CD4-positive, alpha-beta T cell treated with Interleukin-4 for 4 hours (primary cell): ENCODE data around the gene SNCB.

Experiments
- DNase-seq: peaks from one replicate; pipeline ENCODE4 v3.0.0-alpha.2; 2020

Gene SNCB

DNA sequence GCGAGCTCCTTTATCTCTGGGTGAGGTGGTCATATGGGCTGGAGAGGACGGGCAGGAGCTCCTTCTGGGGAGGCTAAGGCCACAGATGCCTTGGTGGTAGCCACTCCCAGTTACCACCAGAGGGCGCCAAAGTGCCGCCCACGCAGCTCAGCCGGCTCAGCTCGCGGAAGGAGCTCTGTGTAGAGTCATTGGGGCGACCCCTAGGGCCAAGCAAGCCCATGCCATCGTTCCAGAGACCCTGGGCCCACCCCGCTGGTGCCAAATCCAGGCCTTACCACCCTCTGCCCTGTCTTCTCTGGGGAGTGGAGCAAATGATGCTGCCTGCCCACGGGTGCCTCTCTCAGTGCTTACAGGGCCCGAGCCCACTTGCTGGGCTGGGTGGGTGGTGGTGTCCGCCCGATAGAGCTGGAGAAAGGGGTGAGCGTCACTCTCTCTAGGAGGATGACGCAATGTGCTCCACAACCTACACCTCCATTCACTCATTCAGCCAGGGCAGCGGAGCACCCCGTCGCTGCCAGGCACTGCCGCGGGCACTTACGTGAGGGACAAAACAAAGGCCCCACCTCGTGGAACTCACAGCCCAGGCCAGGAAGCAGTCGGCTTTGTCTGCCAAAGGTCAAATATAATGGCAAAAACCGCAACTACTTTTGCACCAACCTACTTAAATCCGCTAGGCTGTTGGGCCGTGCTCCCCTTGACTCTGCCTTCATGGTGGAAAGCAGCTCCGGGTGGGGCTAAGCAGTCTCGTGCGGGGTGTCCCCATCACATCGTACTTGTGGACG is 30.7 kb upstream of the SNCB start:
- peak; percentile 76 for DNase-seq

GRCh38 chr5:176660530-176660859 is 30.2 kb upstream of the SNCB start:
- DNase-seq, result no peak

DNA sequence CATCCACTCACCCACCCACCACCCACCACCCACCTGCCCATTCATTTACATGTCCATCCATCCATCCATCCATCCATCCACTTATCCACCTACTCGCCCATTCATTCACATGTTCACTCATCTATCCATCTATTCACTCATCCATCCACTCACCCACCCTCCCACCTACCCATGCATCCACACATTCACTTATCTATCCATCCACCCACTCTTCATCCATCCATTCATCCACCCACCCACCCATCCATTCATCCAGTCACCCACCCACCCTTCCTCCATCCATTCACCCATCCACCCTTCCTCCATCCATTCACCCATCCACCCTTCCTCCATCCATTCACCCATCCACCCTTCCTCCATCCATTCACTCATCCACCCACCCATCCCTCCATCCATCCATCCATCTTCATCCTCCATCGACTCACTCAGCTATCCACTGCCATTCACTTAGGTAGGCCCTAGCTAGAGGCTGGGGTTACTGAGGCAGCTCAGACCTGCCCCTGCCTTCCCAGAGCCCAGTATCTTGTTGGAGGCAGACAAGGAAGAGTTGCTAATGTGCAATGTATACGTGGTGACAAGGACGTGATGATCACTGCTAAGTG is 29.6 kb upstream of the SNCB start:
- DNase-seq, result no peak

- no peak for DNase-seq
Measured at GRCh38 chr5:176659512-176659839, 29.1 kb upstream of the SNCB start.

GRCh38 chr5:176658817-176659511 is 28.6 kb upstream of the SNCB start:
- peak; percentile 41 for DNase-seq

DNA sequence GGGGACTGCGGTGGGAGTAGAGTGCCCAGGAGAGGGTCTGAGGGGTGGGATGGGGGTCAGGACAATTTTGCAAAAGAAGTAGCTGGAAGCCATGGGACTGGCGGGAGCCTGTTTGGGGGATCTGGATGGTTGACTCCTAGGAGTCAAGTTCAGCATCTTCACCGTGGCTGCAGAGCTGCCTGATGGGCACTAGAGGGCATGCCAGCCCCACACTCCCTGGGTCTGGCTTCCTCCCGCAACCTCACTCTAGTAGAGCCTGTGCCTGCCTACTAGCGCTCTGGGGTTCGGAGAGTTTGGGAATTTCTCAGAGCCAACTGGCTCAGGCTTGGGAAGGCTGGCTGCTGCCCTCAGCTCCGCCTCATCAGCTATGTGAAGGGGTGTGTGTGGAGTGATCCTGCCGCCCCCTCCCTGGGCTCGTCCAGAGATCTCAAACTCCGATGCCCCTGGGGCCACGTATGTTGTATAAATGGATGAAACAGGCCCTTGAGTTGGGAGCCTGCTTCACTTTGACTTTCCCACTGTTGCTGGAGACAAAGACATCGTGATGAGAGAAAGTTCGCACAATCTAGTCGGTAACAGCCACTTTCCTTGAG is 27.8 kb upstream of the SNCB start:
- peak; percentile 58 for DNase-seq

DNA sequence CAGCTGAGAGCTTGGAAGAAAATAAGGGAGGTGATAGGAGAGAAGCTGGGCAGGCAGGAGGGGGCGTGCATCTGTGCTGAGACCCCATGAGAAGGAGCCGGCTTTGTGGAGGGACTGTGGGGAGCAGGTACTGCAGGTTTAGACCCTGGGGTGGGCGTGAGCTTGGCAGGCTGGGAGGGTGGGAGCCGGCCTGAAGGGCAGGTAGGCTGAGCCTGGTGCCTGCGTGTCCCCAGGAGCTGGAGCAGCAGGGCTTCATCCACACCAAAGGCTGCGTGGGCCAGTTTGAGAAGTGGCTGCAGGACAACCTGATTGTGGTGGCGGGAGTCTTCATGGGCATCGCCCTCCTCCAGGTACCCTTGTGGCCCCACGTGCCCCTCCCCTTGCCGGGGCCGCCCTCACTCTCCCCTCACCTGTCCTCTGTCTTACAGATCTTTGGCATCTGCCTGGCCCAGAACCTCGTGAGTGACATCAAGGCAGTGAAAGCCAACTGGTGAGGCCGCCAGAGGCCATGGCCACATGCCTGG is 26.2 kb upstream of the SNCB start:
- no peak for DNase-seq

- no peak for DNase-seq
Measured at GRCh38 chr5:176654856-176655255, 24.5 kb upstream of the SNCB start.

DNA sequence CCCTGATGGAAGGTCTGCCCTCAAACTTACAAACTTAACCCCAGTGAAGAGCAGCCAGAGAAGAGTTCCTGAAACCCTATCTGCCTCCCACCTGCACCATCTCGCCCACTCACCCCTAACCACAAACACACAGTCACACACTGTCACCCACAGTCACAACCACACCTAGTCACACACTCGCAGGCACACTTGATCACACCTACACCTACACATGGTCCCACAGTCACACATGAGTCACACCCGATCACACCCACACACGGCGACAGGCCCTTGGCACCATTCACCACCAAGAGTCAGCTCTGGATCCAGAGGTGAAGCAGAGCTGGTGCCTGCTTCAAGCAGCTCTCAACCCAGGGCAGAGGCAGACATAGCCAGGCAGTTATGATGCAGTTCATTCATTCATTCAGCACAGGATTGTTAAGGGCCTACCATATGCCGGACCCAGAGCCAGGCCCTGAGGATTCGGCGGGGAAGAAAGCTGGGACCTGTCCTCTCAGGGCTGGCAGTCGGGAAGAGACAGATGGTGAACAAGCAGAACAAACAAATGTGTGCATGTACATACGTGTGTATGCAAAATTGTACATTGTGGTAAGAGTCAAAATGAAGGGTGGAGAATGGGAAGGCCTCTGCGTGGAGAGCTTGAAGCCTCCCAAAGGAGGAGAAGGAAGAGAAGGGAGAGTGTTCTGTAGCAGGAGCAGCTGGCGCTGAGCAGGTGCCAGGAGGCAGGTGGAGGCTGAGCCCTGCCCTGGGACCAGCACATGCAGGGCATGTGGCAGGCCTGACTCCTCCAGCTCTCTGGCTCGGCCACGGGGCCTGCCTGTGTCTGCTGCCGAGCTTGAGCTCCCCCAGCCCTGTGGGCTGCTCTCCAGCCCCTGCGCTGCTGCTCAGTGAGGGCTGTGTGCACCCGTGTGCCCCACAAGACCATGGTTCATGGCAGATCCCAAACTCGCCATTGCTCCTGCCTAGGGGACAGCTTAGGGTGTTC is 23.4 kb upstream of the SNCB start:
- DNase-seq, result peak; percentile 85

DNA sequence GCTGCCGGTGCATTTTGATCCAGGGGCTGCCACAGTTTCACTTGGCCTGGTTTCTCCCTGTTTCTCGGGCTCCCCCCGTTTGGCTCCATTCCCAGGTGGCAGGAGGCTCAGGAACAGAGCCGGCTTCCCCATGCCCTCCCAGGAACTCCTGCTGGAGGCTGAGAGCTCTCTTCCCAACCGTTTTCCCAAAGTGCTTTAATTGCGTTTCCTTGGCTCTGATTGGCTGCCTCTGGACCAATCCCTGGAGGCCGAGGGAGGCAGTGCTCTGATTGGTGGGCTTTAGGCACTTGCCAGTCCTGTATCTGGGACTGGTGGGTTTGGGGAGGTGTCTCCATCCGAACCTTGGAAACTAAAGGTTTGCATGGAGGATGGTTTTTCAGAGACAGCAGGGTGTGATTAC is 21.8 kb upstream of the SNCB start:
- DNase-seq, result no peak

DNA sequence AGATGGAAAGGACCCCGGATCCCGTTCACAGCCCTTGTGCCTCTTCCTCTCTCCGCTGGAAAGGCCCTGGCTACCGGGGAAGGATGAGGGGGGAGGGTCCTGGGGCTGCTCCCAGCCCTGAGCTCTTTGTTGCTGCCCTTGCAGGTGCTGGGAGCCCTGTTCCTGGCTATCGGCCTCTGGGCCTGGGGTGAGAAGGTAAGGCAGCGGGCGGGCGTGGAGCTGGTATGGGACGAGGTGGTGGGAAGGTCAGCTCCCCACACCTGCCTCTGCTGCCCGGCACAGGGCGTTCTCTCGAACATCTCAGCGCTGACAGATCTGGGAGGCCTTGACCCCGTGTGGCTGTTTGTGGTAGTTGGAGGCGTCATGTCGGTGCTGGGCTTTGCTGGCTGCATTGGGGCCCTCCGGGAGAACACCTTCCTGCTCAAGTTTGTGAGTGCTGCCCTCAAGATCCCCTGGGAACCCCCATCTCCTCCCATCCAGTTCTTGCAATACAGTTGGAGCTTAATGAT is 21.2 kb upstream of the SNCB start:
- DNase-seq, result no peak

DNA sequence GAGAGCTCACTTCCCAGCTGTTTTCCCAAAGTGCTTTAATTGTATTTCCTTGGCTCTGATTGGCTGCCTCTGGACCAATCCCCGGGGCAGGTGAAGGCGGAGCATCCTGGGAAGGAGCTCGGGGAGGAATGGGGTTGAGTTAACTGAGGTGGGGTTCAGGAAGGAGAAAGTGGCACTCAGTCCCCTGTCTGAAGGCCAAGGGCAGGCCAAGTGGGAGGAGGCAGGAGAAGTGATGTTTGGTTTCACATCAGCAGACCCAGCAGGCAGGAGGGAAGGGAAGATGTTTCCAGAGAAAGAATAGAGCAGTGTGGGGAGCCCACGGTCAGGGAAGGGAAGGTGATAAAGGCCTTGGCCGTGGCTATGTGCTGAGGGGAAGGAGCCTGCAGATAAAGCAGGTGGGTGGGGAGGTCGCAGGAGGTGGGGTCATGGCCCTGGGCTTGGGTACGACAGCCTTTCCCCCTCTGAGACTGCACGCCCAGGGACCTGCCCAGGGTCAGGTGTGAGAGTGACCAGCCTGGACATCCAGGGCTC is 20.1 kb upstream of the SNCB start:
- DNase-seq, result no peak

- DNase-seq, result peak; percentile 53
Measured at GRCh38 chr5:176648474-176649194, 18.3 kb upstream of the SNCB start.

- no peak for DNase-seq
Measured at GRCh38 chr5:176647843-176648473, 17.6 kb upstream of the SNCB start.

DNA sequence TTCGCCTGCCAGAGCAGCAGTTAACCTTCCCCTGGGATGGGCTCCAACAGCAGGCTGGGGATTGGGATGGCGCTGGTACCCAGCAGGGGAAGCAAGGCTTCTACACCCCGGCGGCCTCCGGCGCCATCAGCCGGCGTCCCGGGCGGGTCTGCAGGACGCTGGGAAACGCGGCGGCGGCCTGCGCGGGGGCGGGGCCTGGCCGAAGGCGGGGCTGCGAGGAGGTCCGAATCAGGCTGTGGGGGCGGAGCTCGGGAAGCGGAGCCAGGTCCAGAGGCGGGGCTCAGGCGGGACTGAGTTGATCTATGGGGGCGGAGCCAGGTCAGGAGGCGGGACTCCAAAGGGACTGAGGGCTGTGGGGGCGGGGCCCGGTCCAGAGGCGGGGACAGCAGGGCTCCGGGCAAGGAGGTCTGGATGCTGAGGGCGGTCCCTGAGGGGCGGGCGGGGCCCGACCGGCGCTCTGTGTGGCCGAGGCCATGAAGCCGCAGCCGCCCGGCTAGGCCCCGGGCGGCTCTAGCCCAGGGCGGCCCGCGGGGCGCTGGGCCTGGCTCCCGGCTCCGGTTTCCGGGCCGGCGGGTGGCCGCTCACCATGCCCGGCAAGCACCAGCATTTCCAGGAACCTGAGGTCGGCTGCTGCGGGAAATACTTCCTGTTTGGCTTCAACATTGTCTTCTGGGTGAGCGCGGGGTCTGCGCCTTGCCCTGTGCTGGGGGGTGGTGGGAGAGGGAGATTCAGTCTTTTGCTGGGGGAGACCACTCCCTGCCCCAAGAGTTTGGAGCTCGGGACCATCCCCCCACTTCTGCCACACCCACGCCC is 16.9 kb upstream of the SNCB start, which contains the start of gene TSPAN17:
TSPAN17 (plus strand) TSS at position 455 of the 813 bp plus-strand sequence; CDS start at position 587, 132 bp downstream.
- DNase-seq, result peak; percentile 98

- no peak for DNase-seq
Measured at GRCh38 chr5:176646707-176647029, 16.3 kb upstream of the SNCB start.

DNA sequence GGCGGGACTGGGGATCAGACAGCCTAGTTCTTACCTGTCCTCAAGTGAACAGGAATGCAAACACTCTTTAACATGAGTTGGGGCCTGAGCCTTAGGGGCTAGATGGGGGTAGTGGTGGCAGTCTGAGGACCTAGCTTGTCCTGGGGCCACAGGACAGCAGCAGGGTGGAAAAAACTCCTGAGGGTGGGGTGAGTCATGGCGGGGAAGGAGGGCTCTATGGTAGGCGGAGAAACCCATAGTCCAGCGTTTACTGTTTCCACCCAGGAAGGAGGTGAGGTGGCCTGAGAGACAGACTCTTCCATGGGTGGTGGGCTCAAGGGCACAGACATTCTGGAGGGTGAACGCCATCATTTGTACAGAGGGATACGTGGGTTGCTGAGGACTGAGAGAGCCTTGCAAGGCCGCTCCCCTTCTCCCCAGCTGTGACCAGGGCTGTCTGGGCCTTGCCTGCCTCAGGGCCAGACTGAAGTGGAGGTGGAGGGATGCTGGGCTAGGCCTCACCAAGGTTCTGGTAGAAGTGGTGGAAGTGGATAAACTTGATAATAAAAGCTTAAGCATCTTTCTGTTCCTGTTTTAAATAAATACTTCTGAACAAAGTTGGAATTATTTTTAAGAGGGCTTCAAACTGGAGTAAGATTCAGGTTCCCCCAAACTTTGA is 15.8 kb upstream of the SNCB start:
- DNase-seq, result no peak

- no peak for DNase-seq
Measured at GRCh38 chr5:176644878-176645670, 14.7 kb upstream of the SNCB start.
